Measurements from ENCODE around the gene SYNDIG1. TPM values are rescaled to one million over a fixed set of nuclear protein-coding genes. Genes with fewer than 3 reads are reported as not detected.

Gene SYNDIG1
- total RNA-seq, 3 donors from 2014 or later: not detected

GRCh38 chr20:24653306-24653705 lies 183.9 kb downstream of the SYNDIG1 start:
- ATAC-seq (no peak), DNase-seq (no peak)
- no peaks in the 10 kb centered on the region for H3K4me1 Mint-ChIP-seq (ENCODE audit: low read depth)
- H3K27me3 Mint-ChIP-seq (ENCODE audit: low read depth): no peaks in the 10 kb centered on the region
- H3K9me3 Mint-ChIP-seq: no peaks in the 10 kb centered on the region
- H3K36me3 Mint-ChIP-seq (ENCODE audit: insufficient read depth): no peaks in the 10 kb centered on the region
- H3K4me3 Mint-ChIP-seq: no peak overlapping the region

GRCh38 chr20:24654425-24654824 lies 185.0 kb downstream of the SYNDIG1 start:
- ATAC-seq (no peak), DNase-seq (no peak)
- H3K27me3 Mint-ChIP-seq (ENCODE audit: low read depth): no peaks in the 10 kb centered on the region
- H3K4me3 Mint-ChIP-seq: no peak overlapping the region
- no peaks in the 10 kb centered on the region for H3K4me1 Mint-ChIP-seq (ENCODE audit: low read depth)
- H3K9me3 Mint-ChIP-seq: no peaks in the 10 kb centered on the region
- H3K36me3 Mint-ChIP-seq (ENCODE audit: insufficient read depth): no peaks in the 10 kb centered on the region

GRCh38 chr20:24656391-24656790 lies 187.0 kb downstream of the SYNDIG1 start:
- no peaks in the 10 kb centered on the region for H3K4me1 Mint-ChIP-seq (ENCODE audit: low read depth)
- no peaks in the 10 kb centered on the region for H3K36me3 Mint-ChIP-seq (ENCODE audit: insufficient read depth)
- H3K9me3 Mint-ChIP-seq: no peaks in the 10 kb centered on the region
- DNase-seq: no peak
- H3K4me3 Mint-ChIP-seq: no peak overlapping the region
- ATAC-seq: no peak
- no peaks in the 10 kb centered on the region for H3K27me3 Mint-ChIP-seq (ENCODE audit: low read depth)

GRCh38 chr20:24657196-24657595 lies 187.8 kb downstream of the SYNDIG1 start:
- DNase-seq: no peak
- H3K36me3 Mint-ChIP-seq (ENCODE audit: insufficient read depth): no peaks in the 10 kb centered on the region
- ATAC-seq: no peak
- no peak overlapping the region for H3K4me3 Mint-ChIP-seq
- H3K9me3 Mint-ChIP-seq: no peaks in the 10 kb centered on the region
- H3K4me1 Mint-ChIP-seq (ENCODE audit: low read depth): no peaks in the 10 kb centered on the region
- no peaks in the 10 kb centered on the region for H3K27me3 Mint-ChIP-seq (ENCODE audit: low read depth)

- Mint-ChIP-seq H3K36me3 (ENCODE audit: insufficient read depth) (no peaks in the 10 kb centered on the region), H3K9me3 (no peaks in the 10 kb centered on the region)
- no peak for ATAC-seq
These were observed 188.6 kb downstream of the SYNDIG1 start for GRCh38 chr20:24657878-24658620.

DNA sequence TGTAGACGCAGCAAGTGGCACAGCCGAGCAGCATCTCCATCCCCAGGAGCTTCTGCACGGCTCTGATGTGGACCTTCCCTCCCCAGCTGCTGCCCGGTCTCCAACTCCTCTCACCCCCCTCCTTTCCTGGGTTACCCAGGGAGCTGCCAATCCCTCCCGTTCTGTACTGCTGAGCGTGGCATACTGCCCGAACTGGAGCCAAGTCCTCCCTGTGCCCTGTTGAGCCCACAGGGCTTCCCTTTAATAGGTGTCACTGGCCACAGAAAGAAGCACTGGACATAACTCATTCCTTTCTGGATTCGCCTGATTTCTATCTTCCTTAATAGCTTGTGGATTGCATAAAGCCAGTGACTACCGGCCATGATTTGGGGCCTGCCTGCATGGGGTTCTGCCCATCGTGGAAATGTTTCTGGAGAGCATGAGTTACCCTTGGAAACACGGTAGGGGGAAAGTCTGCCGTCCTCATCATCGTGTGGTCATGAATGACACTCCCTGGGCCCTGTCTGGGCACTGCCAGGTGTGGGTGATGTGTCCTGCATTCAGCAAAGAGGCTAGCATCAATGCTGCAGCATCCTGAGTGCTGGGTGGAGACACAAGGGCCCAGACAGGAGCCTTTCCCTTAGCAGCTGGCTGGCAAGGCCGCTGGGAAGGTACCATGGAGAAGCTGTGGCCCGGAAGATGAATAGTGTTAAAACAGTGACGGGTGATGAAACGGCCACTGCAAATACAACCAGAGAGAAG lies 189.7 kb downstream of the SYNDIG1 start:
- no peaks in the 10 kb centered on the region for H3K36me3 Mint-ChIP-seq (ENCODE audit: insufficient read depth)
- no peaks in the 10 kb centered on the region for H3K27me3 Mint-ChIP-seq (ENCODE audit: low read depth)
- no peak for ATAC-seq
- no peaks in the 10 kb centered on the region for H3K4me1 Mint-ChIP-seq (ENCODE audit: low read depth)
- no peak for DNase-seq
- no peaks in the 10 kb centered on the region for H3K9me3 Mint-ChIP-seq
- H3K4me3 Mint-ChIP-seq: no peak overlapping the region

More at GRCh38 chr20:24657878-24658620, 188.6 kb downstream of the SYNDIG1 start:
- Mint-ChIP-seq H3K4me1 (ENCODE audit: low read depth) (no peaks in the 10 kb centered on the region), H3K4me3 (no peak overlapping the region), H3K27me3 (ENCODE audit: low read depth) (no peaks in the 10 kb centered on the region)
- no peak for DNase-seq

DNA sequence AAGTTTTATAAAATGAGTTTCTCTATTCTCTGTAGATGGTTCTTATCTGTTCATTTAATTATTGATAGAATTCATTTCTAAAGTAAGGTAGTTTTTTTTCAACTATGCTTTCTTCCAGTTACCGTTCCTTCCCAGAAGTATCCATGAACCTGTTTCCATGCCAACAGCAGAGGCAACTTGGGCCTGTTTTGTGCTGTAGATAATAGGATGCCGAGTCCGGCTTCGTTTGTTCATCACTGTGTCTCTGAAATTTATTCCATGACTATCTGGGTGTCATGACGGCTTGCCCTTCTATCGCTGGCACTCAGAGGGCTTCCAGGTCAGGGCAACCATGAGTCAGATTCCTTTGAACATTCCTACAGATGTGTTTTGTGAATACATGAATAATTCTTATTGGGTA lies 190.4 kb downstream of the SYNDIG1 start:
- H3K4me1 Mint-ChIP-seq (ENCODE audit: low read depth): no peaks in the 10 kb centered on the region
- H3K27me3 Mint-ChIP-seq (ENCODE audit: low read depth): no peaks in the 10 kb centered on the region
- no peak for DNase-seq
- ATAC-seq: no peak
- H3K36me3 Mint-ChIP-seq (ENCODE audit: insufficient read depth): no peaks in the 10 kb centered on the region
- H3K9me3 Mint-ChIP-seq: no peaks in the 10 kb centered on the region
- H3K4me3 Mint-ChIP-seq: no peak overlapping the region

GRCh38 chr20:24660651-24661050 lies 191.2 kb downstream of the SYNDIG1 start:
- Mint-ChIP-seq H3K27me3 (ENCODE audit: low read depth) (peaks cover 2% of the 10 kb centered on the region), H3K9me3 (no peaks in the 10 kb centered on the region), H3K36me3 (ENCODE audit: insufficient read depth) (no peaks in the 10 kb centered on the region), H3K4me1 (ENCODE audit: low read depth) (no peaks in the 10 kb centered on the region), H3K4me3 (no peak overlapping the region)
- DNase-seq: no peak
- no peak for ATAC-seq

DNA sequence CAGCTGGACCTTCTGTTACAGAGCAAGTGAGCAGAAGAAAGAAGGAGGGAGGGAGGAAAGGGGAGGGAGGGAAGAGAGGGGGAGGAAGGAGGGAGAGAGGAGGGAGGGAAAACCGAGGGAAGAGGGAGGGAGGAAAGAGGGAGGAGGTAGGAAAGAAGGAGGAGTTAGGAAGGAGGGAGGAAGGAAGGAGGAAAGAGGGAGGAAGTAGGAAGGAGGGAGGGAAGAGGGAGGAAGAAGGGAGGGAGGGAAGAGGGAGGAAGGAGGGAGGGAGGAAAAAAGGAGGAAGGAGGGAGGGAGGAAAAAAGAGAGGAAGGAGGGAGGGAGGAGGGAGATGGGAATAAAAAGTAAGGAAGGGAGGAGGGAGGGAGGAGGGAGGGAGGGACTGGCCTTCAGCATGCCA lies 191.8 kb downstream of the SYNDIG1 start:
- no peaks in the 10 kb centered on the region for H3K4me1 Mint-ChIP-seq (ENCODE audit: low read depth)
- H3K9me3 Mint-ChIP-seq: no peaks in the 10 kb centered on the region
- no peak overlapping the region for H3K4me3 Mint-ChIP-seq
- H3K27me3 Mint-ChIP-seq (ENCODE audit: low read depth): peaks cover 2% of the 10 kb centered on the region
- no peak for ATAC-seq
- DNase-seq: no peak
- no peaks in the 10 kb centered on the region for H3K36me3 Mint-ChIP-seq (ENCODE audit: insufficient read depth)

- peaks cover 2% of the 10 kb centered on the region for H3K27me3 Mint-ChIP-seq (ENCODE audit: low read depth)
- no peak for DNase-seq
- no peak overlapping the region for H3K4me3 Mint-ChIP-seq
- no peaks in the 10 kb centered on the region for H3K4me1 Mint-ChIP-seq (ENCODE audit: low read depth)
- no peaks in the 10 kb centered on the region for H3K36me3 Mint-ChIP-seq (ENCODE audit: insufficient read depth)
- H3K9me3 Mint-ChIP-seq: no peaks in the 10 kb centered on the region
- ATAC-seq: no peak
These were observed 192.9 kb downstream of the SYNDIG1 start for GRCh38 chr20:24662322-24662721.

- Mint-ChIP-seq H3K9me3 (no peaks in the 10 kb centered on the region), H3K27me3 (ENCODE audit: low read depth) (peaks cover 2% of the 10 kb centered on the region), H3K4me1 (ENCODE audit: low read depth) (no peaks in the 10 kb centered on the region), H3K4me3 (no peak overlapping the region), H3K36me3 (ENCODE audit: insufficient read depth) (no peaks in the 10 kb centered on the region)
- DNase-seq (no peak), ATAC-seq (no peak)
These were observed 193.4 kb downstream of the SYNDIG1 start for GRCh38 chr20:24662752-24663365.

- H3K4me1 Mint-ChIP-seq (ENCODE audit: low read depth): no peaks in the 10 kb centered on the region
- H3K4me3 Mint-ChIP-seq: no peak overlapping the region
- no peaks in the 10 kb centered on the region for H3K36me3 Mint-ChIP-seq (ENCODE audit: insufficient read depth)
- no peak for DNase-seq
- ATAC-seq: no peak
- H3K27me3 Mint-ChIP-seq (ENCODE audit: low read depth): peaks cover 2% of the 10 kb centered on the region
- H3K9me3 Mint-ChIP-seq: no peaks in the 10 kb centered on the region
These were observed 194.1 kb downstream of the SYNDIG1 start for GRCh38 chr20:24663496-24663895.

DNA sequence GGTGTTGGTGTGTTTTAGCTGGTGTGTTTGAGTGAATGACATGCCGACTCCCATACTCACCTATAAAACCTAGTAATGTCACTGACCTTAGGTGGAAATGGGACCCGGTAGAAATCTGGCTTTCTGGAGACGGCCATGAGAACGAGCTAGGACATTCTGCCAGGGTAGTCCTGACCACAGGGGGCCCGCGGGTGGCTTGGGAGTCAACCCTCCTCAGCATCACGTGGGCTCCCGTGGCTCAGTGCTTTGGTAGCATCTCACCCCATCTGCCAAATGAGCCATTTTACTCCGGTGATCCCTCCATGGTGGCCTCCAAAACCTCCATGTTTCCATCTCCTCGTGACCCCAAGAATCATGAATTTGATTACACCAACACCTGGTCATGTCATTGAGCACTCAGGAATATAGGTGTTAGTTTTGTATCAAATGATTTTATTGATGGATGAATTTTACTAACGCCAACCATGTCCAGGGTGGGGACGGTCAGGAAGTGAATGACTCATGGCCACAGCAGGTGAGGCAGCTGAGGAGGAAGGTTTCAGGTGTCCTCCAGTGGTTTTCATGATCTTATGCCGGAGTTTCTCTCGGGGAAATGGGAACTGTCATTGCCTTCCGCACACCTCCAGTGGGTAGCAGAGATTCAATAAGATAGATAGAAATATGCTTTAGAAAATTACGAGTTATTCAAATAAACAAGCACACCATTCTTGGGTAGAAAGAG lies 195.0 kb downstream of the SYNDIG1 start:
- no peak for ATAC-seq
- H3K36me3 Mint-ChIP-seq (ENCODE audit: insufficient read depth): no peaks in the 10 kb centered on the region
- peaks cover 6% of the 10 kb centered on the region for H3K27me3 Mint-ChIP-seq (ENCODE audit: low read depth)
- no peak for DNase-seq
- no peak overlapping the region for H3K4me3 Mint-ChIP-seq
- H3K4me1 Mint-ChIP-seq (ENCODE audit: low read depth): no peaks in the 10 kb centered on the region
- H3K9me3 Mint-ChIP-seq: no peaks in the 10 kb centered on the region

GRCh38 chr20:24665196-24665595 lies 195.8 kb downstream of the SYNDIG1 start:
- Mint-ChIP-seq H3K36me3 (ENCODE audit: insufficient read depth) (no peaks in the 10 kb centered on the region), H3K27me3 (ENCODE audit: low read depth) (peaks cover 6% of the 10 kb centered on the region), H3K4me1 (ENCODE audit: low read depth) (no peaks in the 10 kb centered on the region), H3K4me3 (no peak overlapping the region), H3K9me3 (no peaks in the 10 kb centered on the region)
- no peak for DNase-seq
- ATAC-seq: no peak

All from activated T-cell treated with anti-CD3 and anti-CD28 coated beads, Interleukin-2, amount 50 U/mL, for 4 hours (primary cell).